GM10248 (cell line): Measurements from ENCODE around the gene BTBD2.

Experiments
- CTCF ChIA-PET: fragments of 300-600 bp; sonication (Branson Sonifier 250); formaldehyde crosslinking; extraction: SDS; loops from one replicate; lab custom pipeline; 2021; ENCODE audit warnings: antibody characterized with exemption; lab: Yijun Ruan, JAX
- POLR2A ChIA-PET: fragments of 350-650 bp; sonication (Branson Sonifier 250); formaldehyde crosslinking; extraction: SDS; loops from one replicate; lab custom pipeline; 2020; ENCODE audit warnings: antibody characterized with exemption; lab: Yijun Ruan, JAX
- DNase-seq: peaks from one replicate; pipeline ENCODE4 v3.0.0; 2012; ENCODE audit errors: extremely low spot score
- CTCF ChIP-seq: IDR thresholded peaks from 2 replicates; pipeline ENCODE4 v1.5.1; 2012; ENCODE audit warnings: mild to moderate bottlenecking, low read depth; ENCODE audit errors: extremely low read depth, missing control alignments, control extremely low read depth

BTBD2 gene

DNA sequence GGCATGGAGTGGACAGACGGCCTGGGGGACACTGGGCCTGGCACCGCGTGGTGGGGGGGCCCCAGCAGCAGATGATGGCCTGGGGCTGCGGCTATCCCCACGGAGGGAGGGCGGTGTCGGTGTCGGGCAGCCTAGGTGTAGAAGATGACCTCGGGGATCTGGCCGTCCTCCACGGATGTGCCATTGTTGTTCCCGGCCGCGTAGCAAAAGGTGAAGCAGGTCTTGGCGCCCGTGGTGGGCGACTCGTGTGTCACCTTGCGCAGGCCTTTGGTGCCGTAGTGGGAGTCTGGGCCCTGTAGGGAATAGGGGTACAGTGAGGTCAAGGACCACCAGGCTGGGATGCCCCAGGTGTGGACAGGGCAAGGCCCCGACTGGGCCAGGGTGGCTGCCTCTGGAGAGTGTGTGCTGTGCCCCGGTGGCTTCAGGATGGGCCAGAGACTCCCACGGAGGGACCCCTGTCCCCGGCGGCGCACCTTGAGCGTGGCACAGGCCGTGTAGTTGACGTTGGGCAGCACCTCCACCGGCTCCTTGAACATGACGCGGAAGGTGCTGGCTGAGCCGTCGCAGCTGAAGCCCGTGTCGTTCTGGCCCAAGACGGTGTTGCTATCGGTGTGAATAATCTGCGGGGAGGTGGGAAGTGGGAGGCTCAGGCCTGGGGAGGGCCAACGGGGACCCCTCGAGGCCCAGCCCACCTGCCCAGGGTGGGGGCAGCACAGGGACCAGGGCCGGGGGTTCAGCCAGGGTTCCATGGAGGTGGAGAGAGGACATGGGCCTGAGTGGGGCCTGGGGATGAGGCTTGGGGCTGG lies 29.0 kb downstream of the BTBD2 start:
- TF ChIP-seq CTCF = no peak
- DNase-seq = no peak
- POLR2A ChIA-PET = no interaction called here
- CTCF ChIA-PET = no interaction called here

DNA sequence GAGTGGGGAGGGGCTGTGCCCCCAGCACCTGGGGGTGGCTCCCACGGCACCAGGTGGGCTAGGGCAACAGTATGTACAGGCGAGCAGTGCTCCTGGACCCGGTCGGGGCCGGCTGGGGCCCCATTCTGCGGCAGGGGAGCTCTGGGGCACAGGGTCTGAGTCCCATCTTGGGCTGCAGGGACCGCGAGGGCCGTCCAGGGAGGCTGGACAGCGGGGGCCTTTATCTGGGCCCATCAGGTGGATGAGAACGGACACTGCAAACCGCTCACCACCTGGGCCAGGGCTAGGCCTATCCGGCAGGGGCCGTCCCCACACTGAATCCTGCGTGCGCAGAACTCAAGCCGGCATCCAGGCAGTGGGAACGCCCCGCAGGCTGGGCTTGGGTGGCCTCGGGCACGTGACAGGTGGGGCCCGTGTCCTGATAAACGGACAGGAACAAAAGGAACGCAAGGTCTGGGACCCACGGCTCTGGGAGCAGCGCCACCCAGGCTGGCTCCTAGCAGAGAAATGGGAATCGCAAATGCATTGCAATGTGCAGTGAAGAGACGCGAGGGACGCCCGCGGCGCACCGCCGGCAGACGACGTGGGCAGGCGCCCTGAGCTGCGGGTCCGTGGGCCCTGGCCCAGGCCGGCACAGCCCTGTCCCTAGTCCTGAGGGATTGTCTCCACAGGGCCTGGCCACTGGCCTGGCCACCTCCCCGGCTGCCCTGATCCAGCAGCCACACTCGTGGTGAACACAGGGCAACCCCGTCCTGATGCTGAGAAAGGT lies 29.7 kb downstream of the BTBD2 start:
- ChIA-PET CTCF (no interaction called here), POLR2A (no interaction called here)
- no peak for DNase-seq
- no peak for TF ChIP-seq CTCF

GRCh38 chr19:1984357-1984756 lies 31.2 kb downstream of the BTBD2 start:
- DNase-seq = no peak
- ChIA-PET CTCF (no interaction called here), POLR2A (no interaction called here)
- no peak for TF ChIP-seq CTCF

- POLR2A ChIA-PET = no interaction called here
- CTCF ChIA-PET = no interaction called here
- TF ChIP-seq CTCF = no peak
- no peak for DNase-seq
These were observed 34.3 kb downstream of the BTBD2 start for GRCh38 chr19:1981253-1981652.

- ChIA-PET POLR2A (no interaction called here), CTCF (no interaction called here)
- TF ChIP-seq CTCF = no peak
- DNase-seq = no peak
These were observed 34.7 kb downstream of the BTBD2 start for GRCh38 chr19:1980809-1981181.

- no peak for DNase-seq
- ChIA-PET CTCF (no interaction called here), POLR2A (no interaction called here)
- no peak for TF ChIP-seq CTCF
These were observed 35.3 kb downstream of the BTBD2 start for GRCh38 chr19:1980091-1980808.
